GM21381 (cell line): ENCODE data around the gene LCE1D.

ENCODE experiments used
- ATAC-seq: cut with Tn5 transposase; IDR thresholded peaks from one replicate; pipeline ENCODE4 v1.9.1; 2021; ENCODE audit warnings: mild to moderate bottlenecking, moderate library complexity; ENCODE audit not compliant: unreplicated experiment

Gene LCE1D, protein sequence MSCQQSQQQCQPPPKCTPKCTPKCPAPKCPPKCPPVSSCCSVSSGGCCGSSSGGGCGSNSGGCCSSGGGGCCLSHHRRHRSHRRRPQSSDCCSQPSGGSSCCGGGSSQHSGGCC

GRCh38 chr1:152796421-152796820, at the start of gene LCE1D:
TSS of gene LCE1D (plus strand) at chr1:152796721. CDS start at chr1:152797795, 1,074 bp downstream.
- ATAC-seq, result no peak

GRCh38 chr1:152747831-152748230, 48.7 kb upstream of the LCE1D start:
- ATAC-seq, result no peak

- ATAC-seq, result no peak
These were observed 44.3 kb upstream of the LCE1D start for GRCh38 chr1:152752225-152752624.

- no peak for ATAC-seq
These were observed 42.9 kb upstream of the LCE1D start for GRCh38 chr1:152753586-152753985.

DNA sequence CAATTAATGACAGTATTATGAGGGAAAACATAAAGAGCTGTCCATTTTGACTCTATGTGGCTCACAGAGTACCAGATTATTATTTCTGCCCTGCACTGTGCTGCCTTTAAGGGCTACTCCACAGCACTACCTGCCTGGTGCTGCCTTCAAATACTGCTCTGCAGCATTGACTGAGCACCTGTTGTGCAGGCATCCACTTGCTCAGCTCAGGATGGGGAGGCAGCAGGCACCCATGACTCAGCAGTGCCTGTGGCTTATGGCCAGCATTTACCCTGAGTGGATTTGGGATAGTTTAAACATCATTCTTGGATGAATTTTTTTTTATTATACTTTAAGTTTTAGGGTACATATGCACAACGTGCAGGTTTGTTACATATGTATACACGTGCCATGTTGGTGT, 39.6 kb upstream of the LCE1D start:
- no peak for ATAC-seq

GRCh38 chr1:152757747-152758146, 38.8 kb upstream of the LCE1D start, which contains the start of gene KPRP:
TSS of gene KPRP (plus strand) at chr1:152758025. CDS start at chr1:152759589, 1,564 bp downstream.
- ATAC-seq, result no peak

GRCh38 chr1:152758636-152759035, 37.9 kb upstream of the LCE1D start:
- no peak for ATAC-seq

DNA sequence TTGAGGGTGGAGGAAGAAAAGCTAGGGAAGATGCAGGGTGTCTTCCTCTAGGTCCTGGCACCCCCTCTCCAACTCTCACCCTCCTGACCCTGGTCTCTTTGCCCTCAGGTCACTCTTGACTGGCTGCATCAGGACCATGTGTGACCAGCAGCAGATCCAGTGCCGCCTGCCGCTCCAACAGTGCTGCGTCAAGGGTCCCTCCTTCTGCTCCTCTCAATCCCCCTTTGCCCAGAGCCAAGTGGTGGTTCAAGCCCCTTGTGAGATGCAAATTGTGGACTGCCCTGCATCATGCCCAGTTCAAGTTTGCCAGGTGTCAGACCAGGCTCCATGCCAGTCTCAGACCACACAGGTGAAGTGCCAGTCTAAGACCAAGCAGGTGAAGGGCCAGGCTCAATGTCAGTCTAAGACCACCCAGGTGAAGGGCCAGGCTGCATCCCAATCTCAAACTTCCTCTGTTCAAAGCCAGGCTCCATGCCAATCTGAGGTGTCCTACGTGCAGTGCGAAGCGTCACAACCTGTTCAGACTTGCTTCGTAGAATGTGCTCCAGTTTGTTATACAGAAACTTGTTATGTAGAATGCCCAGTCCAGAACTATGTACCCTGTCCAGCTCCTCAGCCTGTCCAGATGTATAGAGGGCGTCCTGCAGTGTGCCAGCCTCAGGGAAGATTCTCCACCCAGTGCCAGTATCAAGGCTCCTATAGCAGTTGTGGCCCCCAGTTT, 36.9 kb upstream of the LCE1D start:
- ATAC-seq, result no peak

DNA sequence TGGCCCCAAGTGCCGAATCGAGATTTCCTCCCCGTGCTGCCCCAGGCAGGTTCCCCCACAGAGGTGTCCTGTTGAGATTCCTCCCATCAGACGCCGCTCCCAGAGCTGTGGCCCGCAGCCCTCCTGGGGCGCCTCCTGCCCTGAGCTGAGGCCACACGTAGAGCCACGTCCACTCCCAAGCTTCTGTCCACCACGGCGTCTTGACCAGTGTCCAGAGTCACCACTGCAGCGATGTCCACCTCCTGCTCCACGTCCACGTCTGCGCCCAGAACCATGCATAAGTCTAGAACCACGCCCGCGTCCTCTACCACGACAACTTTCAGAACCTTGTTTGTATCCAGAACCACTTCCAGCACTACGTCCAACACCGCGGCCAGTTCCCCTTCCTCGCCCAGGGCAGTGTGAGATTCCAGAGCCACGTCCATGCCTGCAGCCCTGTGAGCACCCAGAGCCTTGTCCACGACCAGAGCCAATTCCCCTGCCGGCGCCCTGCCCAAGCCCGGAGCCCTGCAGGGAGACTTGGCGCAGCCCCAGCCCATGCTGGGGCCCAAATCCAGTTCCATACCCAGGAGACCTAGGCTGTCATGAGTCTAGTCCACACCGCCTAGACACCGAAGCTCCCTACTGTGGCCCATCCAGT, 35.9 kb upstream of the LCE1D start:
- no peak for ATAC-seq

- no peak for ATAC-seq
These were observed 34.8 kb upstream of the LCE1D start for GRCh38 chr1:152761609-152762213.

DNA sequence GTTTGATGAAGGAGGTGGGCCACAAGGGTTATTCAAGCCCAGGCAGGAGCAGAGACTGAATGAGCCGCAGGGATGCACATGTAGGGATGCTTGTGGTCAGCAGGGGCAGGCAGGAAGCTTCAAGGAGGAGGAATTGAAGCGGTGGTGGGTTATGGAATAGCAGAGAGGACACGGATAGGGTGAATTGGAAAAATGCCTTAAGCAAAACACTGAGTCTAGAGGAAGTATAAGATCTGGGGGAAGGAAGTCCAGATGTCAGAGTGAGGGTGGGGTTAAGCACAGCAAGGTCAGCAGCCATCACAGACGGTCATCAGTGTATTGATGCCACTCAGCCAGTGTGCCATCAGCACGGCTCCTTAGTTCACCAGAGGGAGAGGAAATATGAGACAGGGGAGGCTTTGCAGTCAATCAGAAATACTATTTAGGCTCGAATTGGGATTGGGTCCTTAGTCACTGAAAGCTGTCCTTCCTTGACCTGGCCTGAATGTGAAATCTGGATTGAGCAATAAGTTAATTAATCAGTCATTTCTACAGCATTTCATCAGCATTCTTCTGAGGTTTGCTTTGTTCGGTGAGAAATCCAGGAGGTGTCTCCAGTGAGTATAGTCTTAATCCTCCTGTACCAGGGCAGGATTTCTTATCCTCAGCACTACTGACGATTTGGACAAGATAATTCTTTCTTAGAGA, 27.5 kb upstream of the LCE1D start:
- ATAC-seq, result no peak

DNA sequence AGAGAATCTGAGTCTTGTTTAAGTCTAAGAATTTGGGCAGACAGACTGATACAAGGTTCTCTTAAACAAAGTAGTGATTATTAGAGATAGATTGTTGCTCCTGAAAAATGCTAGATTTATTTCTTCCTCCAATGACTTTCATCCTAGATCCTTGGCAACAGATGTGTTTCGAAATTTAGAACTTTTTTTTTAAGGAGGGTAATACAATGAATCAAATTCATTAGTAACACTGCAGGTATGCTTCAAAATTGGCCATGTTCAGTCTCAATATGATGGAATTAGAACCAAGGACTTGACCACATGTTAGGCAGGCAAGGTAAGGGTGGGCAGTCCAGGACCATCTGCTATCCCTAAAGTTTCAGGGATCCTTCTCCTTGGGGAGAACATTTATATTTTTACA, 26.1 kb upstream of the LCE1D start:
- ATAC-seq, result no peak

DNA sequence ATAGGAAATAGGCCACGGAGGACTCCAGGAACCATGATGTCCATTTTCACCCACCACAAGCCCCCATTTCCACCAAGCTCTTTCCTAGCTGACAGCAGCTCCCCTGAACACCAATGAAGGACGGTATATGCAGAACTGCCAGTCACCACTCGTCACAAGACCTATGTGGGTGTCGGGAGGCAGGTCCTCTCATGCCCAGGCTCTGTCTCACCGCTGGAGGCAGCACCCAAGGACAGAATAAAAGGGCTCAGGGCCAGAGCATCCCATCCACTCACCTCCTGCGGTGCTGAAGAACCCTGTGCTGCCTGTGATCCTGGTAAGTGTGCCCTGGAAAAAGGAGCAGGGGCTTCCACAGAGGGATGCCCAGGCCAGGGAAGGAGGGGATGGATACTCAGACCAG, 21.6 kb upstream of the LCE1D start, which contains the start of gene LCE1F:
TSS of gene LCE1F (plus strand) at position 266 of the 400 bp plus-strand sequence. CDS start 1,232 bp downstream, outside the sequence.
- no peak for ATAC-seq

GRCh38 chr1:152776361-152776760, 20.2 kb upstream of the LCE1D start:
- no peak for ATAC-seq

- ATAC-seq, result no peak
These were observed 18.9 kb upstream of the LCE1D start for GRCh38 chr1:152777510-152778137.

- no peak for ATAC-seq
These were observed 13.4 kb upstream of the LCE1D start for GRCh38 chr1:152783095-152783494.

DNA sequence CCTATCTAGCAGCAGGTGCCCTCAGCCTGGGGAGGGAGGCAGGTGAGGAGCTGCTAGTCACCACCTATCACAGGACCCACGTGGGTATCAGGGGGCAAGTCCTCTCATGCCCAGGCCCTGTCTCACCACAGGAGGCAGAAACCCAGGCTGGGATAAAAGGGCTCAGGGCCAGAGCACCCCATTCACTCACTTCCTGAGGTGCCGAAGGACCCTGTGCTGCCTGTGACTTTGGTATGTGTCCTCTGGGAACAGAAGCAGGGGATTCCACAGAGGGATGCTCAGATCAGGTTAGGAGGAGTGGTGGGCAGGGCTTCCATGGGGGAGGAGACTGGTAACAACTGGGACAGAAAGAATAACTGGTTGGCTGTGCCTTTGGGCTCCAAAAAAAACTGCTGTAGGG, 10.4 kb upstream of the LCE1D start, which contains the start of gene LCE1E:
TSS of gene LCE1E (plus strand) at position 181 of the 400 bp plus-strand sequence. CDS start 1,043 bp downstream, outside the sequence.
- no peak for ATAC-seq

DNA sequence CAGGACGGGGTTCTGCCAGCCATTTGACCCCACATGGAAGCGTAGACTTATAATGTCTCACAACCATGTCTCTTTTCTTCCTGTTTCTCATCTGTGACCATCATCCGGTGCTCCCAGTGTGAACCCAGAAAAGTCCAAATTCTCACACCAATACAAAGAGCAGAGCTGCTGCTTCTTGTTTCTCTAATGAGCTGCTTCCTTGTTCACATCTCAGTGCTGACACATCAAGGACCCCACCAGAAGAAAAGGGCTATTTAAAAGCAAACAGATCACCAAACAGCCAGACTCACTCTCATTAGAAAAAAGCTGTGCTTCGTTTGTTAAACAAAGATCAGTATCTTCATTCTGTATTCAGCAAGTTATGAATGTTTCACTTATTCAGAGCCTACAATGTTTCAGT, 835 bp upstream of the LCE1D start:
- no peak for ATAC-seq

- ATAC-seq, result no peak
These were observed 4.8 kb downstream of the LCE1D start for GRCh38 chr1:152801333-152801732.

- ATAC-seq, result no peak
These were observed 10.1 kb downstream of the LCE1D start, which contains the start of gene LCE1C for GRCh38 chr1:152806576-152806975. TSS of gene LCE1C (minus strand) at chr1:152806651. CDS start at chr1:152805478, 1,173 bp downstream.
